GM13976 (cell line): Measurements from ENCODE around the gene CTRL.

Source experiments
- DNase-seq: peaks from one replicate; pipeline ENCODE4 v3.0.0; 2012; ENCODE audit warnings: low spot score
- CTCF ChIP-seq: IDR thresholded peaks from 2 replicates; pipeline ENCODE4 v1.5.1; 2012; ENCODE audit warnings: borderline replicate concordance, mild to moderate bottlenecking; ENCODE audit not compliant: insufficient read depth; ENCODE audit errors: extremely low read depth, missing control alignments, control extremely low read depth
- in situ Hi-C: fragments of 300-500 bp; cut with MboI; formaldehyde crosslinking; loops from one replicate; pipeline ENCODE4 v1.12.0; 2022; ENCODE audit warnings: low sequenced_read_pairs, mixed read lengths, inconsistent platforms; ENCODE audit not compliant: unreplicated experiment

Gene CTRL

DNA sequence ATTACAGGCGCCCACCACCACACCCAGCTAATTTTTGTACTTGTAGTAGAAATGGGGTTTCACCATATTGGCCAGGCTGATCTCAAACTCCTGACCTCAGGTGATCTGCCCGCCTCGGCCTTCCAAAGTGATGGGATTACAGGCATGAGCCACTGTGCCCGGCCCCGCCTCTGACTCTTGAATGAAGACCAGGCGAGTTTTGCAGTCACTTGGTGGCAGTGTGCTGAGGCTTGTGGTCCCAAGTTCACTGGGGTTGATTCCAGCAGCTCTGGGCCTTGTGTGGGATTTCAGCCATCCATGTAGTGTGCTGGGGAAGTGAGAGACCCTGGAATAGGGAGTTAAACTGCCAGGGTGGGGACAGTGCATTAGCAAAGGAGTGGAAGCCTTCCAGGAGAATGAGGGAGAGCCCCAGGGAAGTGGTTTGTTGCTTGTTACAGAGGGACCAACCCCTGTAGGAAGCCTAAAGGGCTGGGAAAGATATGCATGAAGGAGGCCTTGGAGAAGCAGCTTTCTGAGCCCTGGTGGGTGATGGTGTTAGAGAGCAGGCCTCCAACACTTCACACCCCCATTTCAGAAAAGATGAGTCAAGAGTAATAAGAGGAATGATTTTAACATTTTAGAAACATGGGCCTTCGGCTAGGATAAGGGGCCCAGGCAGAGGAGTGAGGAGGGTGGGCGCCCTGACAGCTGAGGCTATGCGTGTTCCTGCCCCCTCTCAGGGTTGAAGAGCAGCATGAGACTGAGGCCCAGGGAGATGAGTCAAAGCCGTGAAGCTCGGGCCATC, 24.1 kb downstream of the CTRL start:
- in situ Hi-C loops = no loop called here

GRCh38 chr16:67902831-67903230, 28.8 kb downstream of the CTRL start:
- in situ Hi-C loops = no loop called here
- no peak for DNase-seq
- TF ChIP-seq CTCF = no peak

More for the DNA sequence above, 24.1 kb downstream of the CTRL start:
- TF ChIP-seq CTCF = no peak
- no peak for DNase-seq

- no peak for DNase-seq
- TF ChIP-seq CTCF = no peak
- in situ Hi-C loops = no loop called here
Observed at GRCh38 chr16:67901734-67902133, 29.9 kb downstream of the CTRL start.

- in situ Hi-C loops = no loop called here
- no peak for TF ChIP-seq CTCF
- no peak for DNase-seq
Observed at GRCh38 chr16:67897231-67897630, 34.4 kb downstream of the CTRL start.

DNA sequence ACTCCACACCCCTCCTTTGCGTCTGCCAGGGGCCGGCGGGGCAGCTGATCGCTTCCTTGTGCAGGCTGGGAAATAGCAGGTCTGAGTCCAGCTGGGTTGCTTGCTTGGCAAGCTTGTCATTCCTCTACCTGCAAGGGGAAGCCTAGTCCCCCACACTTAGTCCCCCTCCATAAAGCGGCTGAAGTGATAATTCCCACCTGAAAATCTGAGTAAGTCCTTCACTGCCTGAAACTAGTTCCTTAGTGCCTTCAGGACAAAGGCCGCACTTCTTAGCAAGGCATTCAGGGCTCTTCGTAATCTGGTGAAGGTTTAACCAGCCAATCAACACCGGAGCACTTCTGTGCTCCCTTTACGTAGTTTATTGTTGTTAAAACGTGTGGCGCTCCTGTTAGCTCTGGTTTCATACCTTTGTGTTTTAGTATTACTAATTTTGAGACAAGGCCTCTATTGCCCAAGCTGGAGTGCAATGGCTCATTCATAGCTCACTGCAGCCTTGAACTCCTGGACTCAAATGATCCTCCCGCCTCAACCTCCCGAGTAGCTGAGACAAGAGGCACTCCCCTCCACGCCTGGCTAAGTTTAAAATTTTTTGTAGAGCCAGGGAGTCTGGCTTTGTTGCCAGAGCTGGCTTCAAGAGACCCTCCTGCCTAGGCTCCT, 37.8 kb downstream of the CTRL start:
- TF ChIP-seq CTCF = no peak
- in situ Hi-C loops = no loop called here
- no peak for DNase-seq

DNA sequence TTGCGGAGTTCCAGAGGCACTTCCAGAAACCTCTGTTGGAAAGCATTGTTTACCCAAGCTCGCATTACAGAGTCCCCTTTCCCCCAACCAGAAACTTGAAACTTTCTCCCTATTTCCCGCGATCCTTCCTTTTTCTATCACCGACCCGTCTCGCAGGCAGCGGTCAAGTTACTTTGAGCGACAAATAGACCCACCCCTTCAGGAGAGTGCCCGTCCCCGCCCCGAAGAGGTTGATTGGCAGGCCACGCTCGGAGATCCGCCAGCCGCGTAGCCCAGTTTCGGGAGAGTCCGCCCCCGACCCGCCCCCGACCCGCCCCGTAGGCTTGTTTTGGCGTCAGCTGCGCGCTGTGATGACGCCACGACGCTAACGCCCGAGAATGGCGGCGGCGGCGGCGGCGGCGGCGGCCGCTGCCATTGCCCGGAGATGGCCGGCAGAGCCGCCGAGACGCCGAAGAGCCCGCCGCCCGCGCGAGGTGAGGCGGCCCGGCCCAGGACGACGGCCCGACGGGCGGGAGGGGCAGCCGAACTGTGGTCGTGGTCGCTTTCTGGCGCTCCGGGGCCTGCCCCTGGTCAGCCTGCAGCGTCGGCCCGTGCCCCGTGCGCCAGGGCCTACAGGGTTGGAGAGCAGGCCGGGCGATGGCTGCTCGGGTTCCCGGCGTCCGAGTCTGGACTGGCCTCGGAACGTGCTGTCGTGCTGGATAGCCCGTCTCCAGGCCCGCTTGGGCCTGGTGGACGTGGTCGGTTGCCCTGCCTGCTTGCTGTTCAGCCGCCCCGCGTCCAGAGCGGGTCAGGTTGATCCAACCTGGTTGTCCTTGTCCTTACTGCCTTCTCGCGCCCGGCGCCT, 38.5 kb downstream of the CTRL start, which contains the start of gene PSKH1:
Gene PSKH1, plus strand, starts transcription at position 356 of the 844 bp plus-strand sequence. CDS start 15,496 bp downstream, outside the sequence.
- in situ Hi-C loops = no loop called here
- DNase-seq = peak; percentile 100
- no peak for TF ChIP-seq CTCF
